ENCODE measurements around the gene RAMP2. TPM values are rescaled to one million over a fixed set of nuclear protein-coding genes. Genes with fewer than 3 reads are reported as not detected.

Gene RAMP2
- not detected for total RNA-seq
- total RNA-seq (2013): not detected

- H3K27me3 ChIP-seq (ENCODE audit: control insufficient read depth, insufficient read depth, low read length): peaks cover 20% of the 10 kb centered on the region
- H3K4me1 Mint-ChIP-seq: peaks cover 0 to 9% of the 10 kb centered on the region in 2 donors
- no peak for TF ChIP-seq CTCF (IDR thresholded peaks at IDR 0.05)
- peak; percentile 28 to 61 (median 49) for ATAC-seq
- peak in 1 of 2 donors; percentile 40 for DNase-seq
- H3K36me3 ChIP-seq (ENCODE audit: control insufficient read depth, insufficient read depth, low read length): no peaks in the 10 kb centered on the region
- H3K9me3 ChIP-seq (ENCODE audit: control insufficient read depth, insufficient read depth, low read length): no peaks in the 10 kb centered on the region
- H3K9me3 Mint-ChIP-seq: no peaks in the 10 kb centered on the region
- H3K36me3 Mint-ChIP-seq: no peaks in the 10 kb centered on the region
- peaks cover 47 to 51% of the 10 kb centered on the region in 2 donors for H3K27me3 Mint-ChIP-seq (ENCODE audit: low read depth in 2 of 2)
- intact Hi-C loops (cut with micrococcal nuclease): loop anchor here (5.0 kb wide), 1 partner anchor 184 kb away; the partner anchor contains the start of gene PSMC3IP
- no peak within 1 kb of the TSS for H3K27ac Mint-ChIP-seq
- 7% methylated on average over 88 of the region's 92 CpGs for WGBS (ENCODE audit: insufficient coverage)
- no peak within 1 kb of the TSS for H3K27ac ChIP-seq (ENCODE audit: low read length)
- H3K4me3 ChIP-seq (ENCODE audit: low read length): no peak within 1 kb of the TSS
- peaks cover 15% of the 10 kb centered on the region for H3K4me1 ChIP-seq (ENCODE audit: control insufficient read depth, insufficient read depth, low read length)
- H3K4me3 Mint-ChIP-seq: peak within 1 kb of the TSS; percentile 52
These were observed at the start of gene RAMP2 for GRCh38 chr17:42760652-42761581. RAMP2 (plus strand) TSS chr17:42761227; CDS start chr17:42761262, 35 bp downstream.

GRCh38 chr17:42720996-42721583, 39.9 kb upstream of the RAMP2 start:
- WGBS (ENCODE audit: insufficient coverage): 44% methylated on average over 1 of the region's 2 CpGs
- peak; percentile 65 for TF ChIP-seq CTCF (IDR thresholded peaks at IDR 0.05)
- H3K4me3 ChIP-seq (ENCODE audit: low read length): no peak overlapping the region
- H3K4me1 ChIP-seq (ENCODE audit: control insufficient read depth, insufficient read depth, low read length): no peaks in the 10 kb centered on the region
- peaks cover 77% of the 10 kb centered on the region for H3K36me3 ChIP-seq (ENCODE audit: control insufficient read depth, insufficient read depth, low read length)
- Mint-ChIP-seq H3K27me3 (ENCODE audit: low read depth in 2 of 2) (no peaks in the 10 kb centered on the region), H3K4me1 (no peaks in the 10 kb centered on the region), H3K4me3 (no peak overlapping the region), H3K27ac (no peak overlapping the region), H3K9me3 (no peaks in the 10 kb centered on the region), H3K36me3 (peaks cover 22% of the 10 kb centered on the region)
- no peak overlapping the region for H3K27ac ChIP-seq (ENCODE audit: low read length)
- H3K27me3 ChIP-seq (ENCODE audit: control insufficient read depth, insufficient read depth, low read length): no peaks in the 10 kb centered on the region
- no peaks in the 10 kb centered on the region for H3K9me3 ChIP-seq (ENCODE audit: control insufficient read depth, insufficient read depth, low read length)
- ATAC-seq: peak; percentile 80 to 84 (median 81)
- intact Hi-C loops (cut with micrococcal nuclease): loop anchor here (1.0 to 5.0 kb wide), 3 partner anchors 42 to 216 kb away; partner anchors contain the start of gene BECN1
- peak in 1 of 2 donors; percentile 81 for DNase-seq

GRCh38 chr17:42723636-42724035, 37.4 kb upstream of the RAMP2 start:
- WGBS (ENCODE audit: insufficient coverage): 100% methylated on average over 1 of the region's 3 CpGs
- H3K4me1 ChIP-seq (ENCODE audit: control insufficient read depth, insufficient read depth, low read length): no peaks in the 10 kb centered on the region
- Mint-ChIP-seq H3K36me3 (peaks cover 3% of the 10 kb centered on the region), H3K27ac (no peak overlapping the region), H3K4me3 (no peak overlapping the region), H3K9me3 (no peaks in the 10 kb centered on the region), H3K4me1 (no peaks in the 10 kb centered on the region), H3K27me3 (ENCODE audit: low read depth in 2 of 2) (no peaks in the 10 kb centered on the region)
- DNase-seq (no peak), ATAC-seq (no peak)
- intact Hi-C loops (cut with micrococcal nuclease): loop anchor here (5.0 kb wide), 1 partner anchor 214 kb away; no protein-coding TSS in a partner anchor
- TF ChIP-seq CTCF (IDR thresholded peaks at IDR 0.05): no peak
- H3K27me3 ChIP-seq (ENCODE audit: control insufficient read depth, insufficient read depth, low read length): no peaks in the 10 kb centered on the region
- no peaks in the 10 kb centered on the region for H3K9me3 ChIP-seq (ENCODE audit: control insufficient read depth, insufficient read depth, low read length)
- H3K36me3 ChIP-seq (ENCODE audit: control insufficient read depth, insufficient read depth, low read length): peaks cover 71% of the 10 kb centered on the region
- no peak overlapping the region for H3K27ac ChIP-seq (ENCODE audit: low read length)
- no peak overlapping the region for H3K4me3 ChIP-seq (ENCODE audit: low read length)
